Measurements from ENCODE around the gene WDR64.
"Not testable (repeated sequence)": the region's sequence is repeated elsewhere in the genome, so short reads cannot be mapped to it uniquely, and the experiment has no call there.

The WDR64 gene

DNA sequence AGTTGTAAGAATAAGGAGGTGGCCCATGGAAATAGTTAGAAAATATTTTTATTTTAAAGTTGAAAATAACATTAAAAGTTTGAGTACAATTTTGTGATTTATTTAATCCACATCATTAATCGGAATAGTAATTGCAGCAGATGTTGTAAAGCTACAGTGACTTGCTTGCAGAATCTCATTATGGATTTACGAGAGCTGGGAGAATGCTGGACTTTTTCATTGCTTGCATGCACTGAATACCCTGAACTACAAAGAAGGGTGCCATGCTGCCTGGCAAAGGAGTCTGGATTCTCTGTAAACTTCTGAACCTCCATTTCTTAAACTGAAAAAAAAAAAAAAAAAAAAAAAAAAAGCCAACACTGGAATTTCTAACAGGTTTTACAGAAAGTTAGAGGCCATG, 26.5 kb downstream of the WDR64 start:
- TF ChIP-seq GLIS3 (CRISPR knock-in tag; IDR thresholded peaks at IDR 0.05), result no peak
- TF ChIP-seq PPARA (CRISPR knock-in tag; IDR thresholded peaks at IDR 0.05; ENCODE audit: borderline replicate concordance), result no peak
- TF ChIP-seq ZNF565 (CRISPR knock-in tag; conservative IDR thresholded peaks at IDR 0.05; ENCODE audit: low read depth), result no peak
- ATAC-seq, result no peak

DNA sequence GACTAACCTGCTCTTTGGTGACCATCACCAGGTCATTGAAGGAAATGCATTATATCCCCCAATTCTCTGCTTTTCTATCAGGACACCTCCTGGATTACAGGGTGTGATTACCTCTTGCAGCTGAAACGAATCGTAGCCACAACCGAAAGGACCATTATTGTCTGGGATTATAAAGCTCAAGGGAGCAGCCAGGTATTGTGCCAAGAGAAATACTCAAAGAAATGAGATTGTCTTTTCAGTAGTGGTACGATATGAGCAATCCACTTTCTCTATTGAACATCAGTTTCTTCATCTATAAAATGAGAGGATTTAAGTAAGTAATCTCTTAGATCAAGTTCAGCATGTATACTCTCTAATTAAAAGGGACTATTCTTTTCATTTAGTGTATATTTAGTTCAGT, 27.3 kb downstream of the WDR64 start:
- TF ChIP-seq ZNF70 (CRISPR knock-in tag; IDR thresholded peaks at IDR 0.05), result no peak
- no peak for TF ChIP-seq ZNF8 (CRISPR knock-in tag; IDR thresholded peaks at IDR 0.05)
- TF ChIP-seq CSDC2 (CRISPR knock-in tag; IDR thresholded peaks at IDR 0.05), result no peak
- no peak for TF ChIP-seq PATZ1 (CRISPR knock-in tag; IDR thresholded peaks at IDR 0.05; ENCODE audit: borderline replicate concordance)
- no peak for TF ChIP-seq TCF4 (CRISPR knock-in tag; IDR thresholded peaks at IDR 0.05; ENCODE audit: borderline replicate concordance)
- ATAC-seq, result no peak

- no peak for TF ChIP-seq POU6F1 (CRISPR knock-in tag; IDR thresholded peaks at IDR 0.05; ENCODE audit: borderline replicate concordance, low read depth)
- no peak for TF ChIP-seq ESRRG (CRISPR knock-in tag; IDR thresholded peaks at IDR 0.05)
- TF ChIP-seq GLIS3 (CRISPR knock-in tag; IDR thresholded peaks at IDR 0.05), result no peak
- ATAC-seq, result no peak
Observed at GRCh38 chr1:241679961-241680360, 27.9 kb downstream of the WDR64 start.

- not testable (repeated sequence) for ATAC-seq
Observed at GRCh38 chr1:241681861-241682448, 29.9 kb downstream of the WDR64 start.

DNA sequence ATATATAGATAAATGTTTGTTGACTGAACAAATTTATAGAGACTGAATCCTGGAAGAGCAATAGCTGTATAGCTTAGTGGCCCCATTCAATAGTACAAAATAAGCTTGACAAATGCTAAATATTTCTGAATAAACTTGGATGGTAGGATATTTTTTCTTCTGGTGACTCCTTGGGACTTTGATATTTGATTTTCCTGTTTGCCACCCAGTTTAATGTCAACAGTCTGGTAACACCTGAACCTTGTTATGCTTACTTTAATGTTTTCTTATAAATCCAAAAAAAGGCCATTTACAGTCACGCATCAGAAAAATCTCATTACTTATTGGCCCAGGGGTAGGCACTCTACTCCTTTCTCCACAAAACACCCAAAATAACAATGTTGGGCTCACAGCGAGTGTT, 30.8 kb downstream of the WDR64 start:
- TF ChIP-seq ARNTL (CRISPR knock-in tag; IDR thresholded peaks at IDR 0.05; ENCODE audit: borderline replicate concordance, low read depth), result no peak
- TF ChIP-seq BACH2 (CRISPR knock-in tag; IDR thresholded peaks at IDR 0.05; ENCODE audit: borderline replicate concordance), result no peak
- no peak for TF ChIP-seq ZNF70 (CRISPR knock-in tag; IDR thresholded peaks at IDR 0.05)
- TF ChIP-seq SNAI2 (CRISPR knock-in tag; IDR thresholded peaks at IDR 0.05), result no peak
- TF ChIP-seq ZFP3 (CRISPR knock-in tag; IDR thresholded peaks at IDR 0.05), result no peak
- no peak for TF ChIP-seq CSRNP3 (CRISPR knock-in tag; IDR thresholded peaks at IDR 0.05)
- no peak for TF ChIP-seq TSHZ2 (CRISPR knock-in tag; IDR thresholded peaks at IDR 0.05)
- TF ChIP-seq ISL1 (CRISPR knock-in tag; IDR thresholded peaks at IDR 0.05), result no peak
- TF ChIP-seq RARB (CRISPR knock-in tag; IDR thresholded peaks at IDR 0.05), result no peak
- TF ChIP-seq POU6F1 (CRISPR knock-in tag; IDR thresholded peaks at IDR 0.05; ENCODE audit: borderline replicate concordance, low read depth), result no peak
- no peak for TF ChIP-seq ESRRG (CRISPR knock-in tag; IDR thresholded peaks at IDR 0.05)
- TF ChIP-seq CSDC2 (CRISPR knock-in tag; IDR thresholded peaks at IDR 0.05), result no peak
- no peak for TF ChIP-seq ZNF565 (CRISPR knock-in tag; conservative IDR thresholded peaks at IDR 0.05; ENCODE audit: low read depth)
- TF ChIP-seq, protein P1, sequence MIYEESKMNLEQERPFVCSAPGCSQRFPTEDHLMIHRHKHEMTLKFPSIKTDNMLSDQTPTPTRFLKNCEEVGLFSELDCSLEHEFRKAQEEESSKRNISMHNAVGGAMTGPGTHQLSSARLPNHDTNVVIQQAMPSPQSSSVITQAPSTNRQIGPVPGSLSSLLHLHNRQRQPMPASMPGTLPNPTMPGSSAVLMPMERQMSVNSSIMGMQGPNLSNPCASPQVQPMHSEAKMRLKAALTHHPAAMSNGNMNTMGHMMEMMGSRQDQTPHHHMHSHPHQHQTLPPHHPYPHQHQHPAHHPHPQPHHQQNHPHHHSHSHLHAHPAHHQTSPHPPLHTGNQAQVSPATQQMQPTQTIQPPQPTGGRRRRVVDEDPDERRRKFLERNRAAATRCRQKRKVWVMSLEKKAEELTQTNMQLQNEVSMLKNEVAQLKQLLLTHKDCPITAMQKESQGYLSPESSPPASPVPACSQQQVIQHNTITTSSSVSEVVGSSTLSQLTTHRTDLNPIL (CRISPR knock-in tag; IDR thresholded peaks at IDR 0.05; ENCODE audit: low read depth), result no peak
- no peak for TF ChIP-seq TOX (CRISPR knock-in tag; IDR thresholded peaks at IDR 0.05; ENCODE audit: borderline replicate concordance)
- TF ChIP-seq PATZ1 (CRISPR knock-in tag; IDR thresholded peaks at IDR 0.05; ENCODE audit: borderline replicate concordance), result no peak
- TF ChIP-seq GLIS3 (CRISPR knock-in tag; IDR thresholded peaks at IDR 0.05), result no peak
- ATAC-seq, result no peak
